GM19193 (cell line): Measurements from ENCODE around the gene NOP56.
A peak's percentile ranks its signal among the peaks of the same experiment; 100 is the strongest.

Source experiments
- POLR2A ChIP-seq: IDR thresholded peaks from 4 replicates; pipeline ENCODE4 v1.6.1; 2011; ENCODE audit not compliant: insufficient read depth, insufficient read length; ENCODE audit errors: extremely low read depth

Gene NOP56

GRCh38 chr20:2657241-2657640 lies 4.8 kb downstream of the NOP56 start:
- TF ChIP-seq POLR2A, result peak; percentile 41

DNA sequence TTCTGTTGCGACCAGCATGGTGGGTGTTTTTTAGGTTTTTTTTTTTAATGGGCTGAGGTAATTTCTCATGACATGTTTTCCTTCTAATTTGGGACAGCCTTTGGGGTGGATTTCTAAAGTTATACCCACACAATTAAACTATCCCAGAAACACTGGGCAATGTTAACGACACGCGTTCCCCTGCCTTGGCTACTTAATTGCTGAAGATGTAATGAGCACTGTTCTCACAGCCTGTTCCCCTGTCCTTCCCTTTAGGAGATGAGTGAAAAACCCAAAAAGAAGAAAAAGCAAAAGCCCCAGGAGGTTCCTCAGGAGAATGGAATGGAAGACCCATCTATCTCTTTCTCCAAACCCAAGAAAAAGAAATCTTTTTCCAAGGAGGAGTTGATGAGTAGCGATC lies 5.2 kb downstream of the NOP56 start:
- TF ChIP-seq POLR2A, result no peak

DNA sequence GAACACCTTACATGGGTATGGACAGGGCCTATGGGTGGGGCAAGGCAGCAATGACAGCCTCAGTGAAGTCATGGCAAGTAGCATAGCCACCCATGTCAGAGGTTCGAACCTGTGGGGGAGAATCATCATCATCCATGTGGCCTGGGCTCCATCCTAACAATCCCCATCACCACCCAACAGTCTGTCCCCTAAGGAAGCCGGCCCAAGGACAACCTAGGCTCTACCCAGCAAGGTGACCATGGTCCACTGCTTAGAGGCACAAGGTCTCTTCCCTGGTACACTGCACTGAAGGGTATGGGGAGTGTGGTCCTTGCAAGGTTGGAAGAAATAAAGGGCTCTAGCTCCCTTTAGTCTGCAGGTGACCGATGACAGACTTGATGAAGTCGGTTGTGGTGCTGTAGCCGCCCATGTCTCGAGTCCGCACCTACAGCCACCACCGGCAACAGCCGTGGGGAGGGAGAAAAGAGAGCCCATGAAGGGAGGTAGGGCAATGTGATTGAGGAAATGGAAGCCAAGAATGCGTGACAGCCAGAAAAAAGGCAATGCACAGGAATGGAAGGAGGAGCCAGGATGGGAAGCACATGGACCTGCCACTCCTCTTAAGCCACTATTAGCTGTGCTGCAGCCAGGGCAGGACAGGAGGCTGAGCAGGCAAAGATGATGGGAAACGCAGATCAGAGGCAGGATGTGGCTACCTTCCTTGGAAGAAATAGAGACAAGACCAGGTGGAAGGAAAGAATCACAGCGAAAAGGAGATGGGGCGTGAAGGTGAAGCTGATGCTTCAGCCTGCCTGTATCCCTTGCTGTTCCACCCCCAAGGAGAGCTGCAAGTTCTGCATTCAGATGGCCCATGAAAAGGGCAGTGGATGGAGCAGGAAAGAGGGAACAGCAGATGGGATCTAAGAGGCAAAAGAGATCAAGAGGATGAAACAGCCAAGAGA lies 6.3 kb downstream of the NOP56 start:
- TF ChIP-seq POLR2A, result peak; percentile 31

- no peak for TF ChIP-seq POLR2A
Observed at GRCh38 chr20:2659547-2659946, 7.1 kb downstream of the NOP56 start.

DNA sequence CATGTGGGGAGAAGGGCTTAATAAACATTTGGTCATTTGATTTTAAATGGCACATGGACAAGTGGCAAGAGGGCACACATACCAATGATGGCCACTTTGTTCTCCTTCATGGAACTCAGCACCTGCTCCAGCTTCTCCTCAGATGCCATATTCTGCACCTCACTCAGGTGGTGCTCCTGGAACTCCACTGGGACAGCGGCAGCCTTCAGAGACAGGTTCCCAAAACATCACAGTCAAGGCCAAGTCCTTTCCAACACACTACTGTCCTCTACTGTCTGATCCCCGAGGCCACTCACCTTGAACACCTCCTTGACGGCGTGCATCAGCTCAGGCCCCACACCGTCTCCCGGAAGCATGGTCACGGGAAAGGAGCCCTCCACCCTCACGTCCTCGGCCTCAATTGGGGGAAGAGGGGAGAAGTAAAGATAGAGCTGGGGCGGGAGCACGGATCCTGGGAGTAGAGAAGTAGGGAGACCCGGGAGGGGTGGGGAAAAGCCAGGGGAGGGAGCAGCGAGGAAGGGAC lies 11.0 kb downstream of the NOP56 start:
- no peak for TF ChIP-seq POLR2A

GRCh38 chr20:2663887-2664719 lies 11.7 kb downstream of the NOP56 start, which contains the start of gene IDH3B:
IDH3B (minus strand) TSS chr20:2664216; CDS start chr20:2664188, 28 bp downstream.
- TF ChIP-seq POLR2A, result peak; percentile 93

- no peak for TF ChIP-seq POLR2A
Observed at GRCh38 chr20:2671977-2672376, 19.5 kb downstream of the NOP56 start.

GRCh38 chr20:2672446-2672845 lies 20.0 kb downstream of the NOP56 start:
- no peak for TF ChIP-seq POLR2A

DNA sequence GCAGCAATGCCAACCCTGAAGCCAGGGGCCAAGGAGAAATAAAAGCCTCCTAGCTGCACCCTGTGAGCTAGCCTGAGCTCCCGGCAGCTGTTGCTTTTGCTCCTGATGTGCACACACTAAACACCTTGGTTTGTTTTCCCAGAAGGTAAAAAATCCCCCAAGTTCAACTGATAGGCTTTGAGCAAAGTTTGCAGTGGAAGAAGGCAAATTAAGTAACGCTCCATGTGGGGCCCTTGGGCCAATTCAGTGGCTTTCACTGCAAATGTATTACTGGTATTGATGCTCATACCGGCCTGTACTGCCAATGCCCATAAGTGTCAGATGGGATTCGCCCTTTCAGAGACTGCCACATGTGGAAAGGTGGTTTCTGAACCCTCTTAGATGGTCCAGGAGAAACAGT lies 21.0 kb downstream of the NOP56 start:
- TF ChIP-seq POLR2A, result no peak

DNA sequence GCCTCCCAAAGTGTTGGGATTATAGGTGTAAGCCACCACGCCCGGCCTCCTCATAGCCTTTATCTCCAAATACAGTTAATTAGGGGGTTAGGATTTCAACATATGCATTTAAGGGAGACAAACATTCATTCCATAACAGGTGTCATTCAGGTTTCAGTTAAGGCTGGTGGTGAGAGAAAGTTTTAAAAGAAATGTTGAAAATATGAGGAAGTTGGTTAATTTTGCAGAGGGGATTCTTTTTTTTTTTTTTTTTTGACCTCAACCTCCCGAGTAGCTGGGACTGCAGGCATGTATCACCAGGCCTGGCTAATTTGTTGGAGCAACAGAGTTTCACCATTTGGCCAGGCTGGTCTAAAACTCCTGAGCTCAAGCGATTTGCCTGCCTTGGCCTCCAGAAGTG lies 27.6 kb downstream of the NOP56 start:
- TF ChIP-seq POLR2A, result no peak

DNA sequence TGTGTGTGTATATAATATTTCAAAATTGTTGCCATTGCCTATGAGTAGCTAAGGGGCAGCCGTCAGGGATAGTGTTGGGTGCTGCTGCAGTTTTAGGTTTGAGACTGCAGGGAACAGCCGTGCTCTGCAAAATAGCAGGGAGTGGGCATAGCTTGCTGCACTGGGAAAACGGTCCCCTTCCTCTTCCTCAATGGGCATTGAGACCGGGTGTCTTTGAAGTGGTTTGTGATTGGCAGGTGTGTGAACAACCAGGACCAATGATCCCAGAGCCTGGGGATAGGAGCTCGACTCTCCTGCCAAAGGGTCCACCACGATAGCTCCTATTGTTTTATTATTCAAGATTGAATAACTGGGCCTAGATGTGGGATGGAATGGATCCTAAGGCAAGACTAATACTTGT lies 35.1 kb downstream of the NOP56 start:
- TF ChIP-seq POLR2A, result no peak

GRCh38 chr20:2688041-2688591 lies 35.7 kb downstream of the NOP56 start:
- TF ChIP-seq POLR2A, result no peak

DNA sequence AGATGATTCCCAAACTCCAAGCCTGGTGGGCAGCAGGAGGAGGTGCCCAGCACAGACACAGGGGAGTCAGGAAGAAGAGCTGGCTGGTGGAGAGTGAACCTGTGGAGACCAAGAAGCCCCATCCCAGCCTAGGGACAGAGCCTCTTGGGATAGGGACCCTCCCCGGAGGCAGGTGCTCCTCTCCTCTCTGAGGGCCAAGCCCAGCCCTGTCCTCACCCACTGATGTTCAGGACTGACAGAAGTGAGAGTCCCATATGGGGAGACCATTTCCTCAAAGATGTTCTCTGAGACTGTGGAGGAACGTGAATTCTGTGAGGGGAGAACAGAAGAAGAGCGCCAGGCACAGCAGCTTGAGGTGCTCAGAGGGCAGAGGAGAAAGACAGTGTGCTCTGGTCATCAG lies 37.8 kb downstream of the NOP56 start:
- no peak for TF ChIP-seq POLR2A

GRCh38 chr20:2690718-2691117 lies 38.3 kb downstream of the NOP56 start:
- TF ChIP-seq POLR2A, result no peak

GRCh38 chr20:2691127-2691526 lies 38.7 kb downstream of the NOP56 start:
- no peak for TF ChIP-seq POLR2A
